Stimulated activated CD4-positive, alpha-beta T cell treated with anti-CD3 and anti-CD28 coated beads, Interleukin-1b, Interleukin-23, amount 100 ng/mL, for 48 hours (primary cell): Measurements from ENCODE around the gene CPEB2.
A peak's percentile ranks its signal among the peaks of the same experiment; 100 is the strongest.
"Not testable (repeated sequence)": the region's sequence is repeated elsewhere in the genome, so short reads cannot be mapped to it uniquely, and the experiment has no call there.

Experiments used
- DNase-seq: peaks from one replicate; pipeline ENCODE4 v3.0.0-alpha.2; 2020

CPEB2 gene

DNA sequence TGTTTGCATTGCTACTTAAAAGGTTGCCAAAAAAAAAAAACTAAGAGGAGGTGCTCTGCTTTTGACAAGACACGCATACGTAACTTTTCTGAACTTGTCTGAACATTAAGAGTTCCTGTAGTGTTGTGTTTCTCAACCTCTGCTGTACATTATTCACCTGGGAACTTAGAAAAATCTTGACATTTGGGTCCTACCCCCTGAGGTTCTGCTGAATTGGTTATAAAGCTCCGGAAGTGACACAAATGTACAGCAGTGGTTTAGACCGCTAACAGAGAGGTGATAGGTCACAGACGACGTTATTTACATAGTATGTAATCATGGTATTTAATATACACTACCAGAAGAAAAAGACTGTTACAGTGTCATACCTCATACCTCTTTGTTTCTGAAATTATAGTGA, 61.1 kb downstream of the CPEB2 start:
- DNase-seq, result no peak

DNA sequence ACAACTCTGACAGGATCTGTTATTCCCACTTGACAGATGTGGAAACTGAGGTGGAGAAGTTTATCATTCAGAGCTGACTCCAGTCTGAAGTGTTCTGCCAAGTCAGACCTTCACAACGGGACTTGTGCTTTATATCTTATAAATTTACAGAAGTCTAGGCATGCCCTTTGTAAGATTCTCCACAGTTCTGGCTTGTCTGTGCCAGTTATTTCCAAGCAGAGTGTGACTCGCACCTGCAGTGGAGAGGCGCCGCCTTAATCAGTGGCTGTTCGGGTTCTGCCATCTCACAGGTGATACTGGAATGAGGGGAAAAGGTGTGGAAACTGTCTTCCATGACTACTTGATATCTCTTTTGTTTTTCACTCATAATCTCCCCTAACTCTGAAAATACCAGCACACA, 63.2 kb downstream of the CPEB2 start:
- no peak for DNase-seq

DNA sequence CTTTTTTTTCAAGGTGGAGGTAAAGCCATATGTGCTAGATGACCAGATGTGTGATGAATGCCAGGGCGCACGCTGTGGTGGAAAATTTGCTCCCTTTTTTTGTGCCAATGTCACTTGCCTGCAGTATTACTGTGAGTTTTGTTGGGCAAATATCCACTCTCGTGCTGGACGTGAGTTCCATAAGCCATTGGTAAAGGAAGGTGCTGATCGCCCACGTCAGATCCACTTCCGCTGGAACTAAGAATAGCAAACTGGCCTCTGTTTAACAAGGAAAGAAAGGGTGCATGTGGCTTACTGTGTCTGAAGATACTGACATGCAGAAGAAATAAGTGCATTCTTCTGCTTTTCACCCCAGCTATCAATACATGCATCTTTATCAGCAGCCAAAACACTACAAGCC, 63.9 kb downstream of the CPEB2 start:
- DNase-seq, result no peak

DNA sequence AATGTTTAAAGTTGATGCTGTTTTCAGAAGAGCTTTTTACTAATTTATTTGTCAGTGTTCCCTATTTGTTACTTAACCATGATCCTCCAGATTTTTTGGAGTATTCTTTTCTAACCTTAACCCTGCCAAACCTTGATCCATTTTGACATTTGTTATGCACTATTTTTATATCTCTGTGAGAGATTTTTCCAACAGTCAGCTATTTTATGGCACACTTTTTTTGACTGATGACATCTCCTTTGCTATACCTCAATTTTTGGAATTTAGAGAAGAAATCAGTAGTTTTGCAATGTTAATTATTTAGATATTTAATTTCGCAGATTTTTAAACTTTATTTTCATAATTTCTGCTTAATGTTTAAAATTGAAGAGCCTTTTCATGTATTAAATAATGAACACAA, 66.0 kb downstream of the CPEB2 start:
- DNase-seq, result no peak

DNA sequence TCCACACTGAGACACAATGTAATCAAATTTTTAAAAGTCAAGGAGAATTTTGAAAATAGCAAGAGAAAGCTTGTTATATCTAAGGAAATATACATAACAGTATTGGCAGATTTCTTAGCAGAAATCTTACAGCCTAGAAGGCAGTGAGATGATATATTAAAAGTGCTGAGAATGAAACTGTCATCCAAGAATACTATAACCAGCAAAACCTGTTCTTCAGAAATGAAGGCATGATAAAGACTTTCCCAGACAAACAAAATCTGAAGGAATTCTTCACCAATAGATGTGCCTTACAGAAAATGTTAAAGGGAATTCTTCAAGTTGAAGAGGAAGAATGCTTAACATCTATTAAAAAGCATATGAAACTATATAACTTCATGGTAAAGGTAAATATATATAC, 73.6 kb downstream of the CPEB2 start:
- DNase-seq, result no peak

DNA sequence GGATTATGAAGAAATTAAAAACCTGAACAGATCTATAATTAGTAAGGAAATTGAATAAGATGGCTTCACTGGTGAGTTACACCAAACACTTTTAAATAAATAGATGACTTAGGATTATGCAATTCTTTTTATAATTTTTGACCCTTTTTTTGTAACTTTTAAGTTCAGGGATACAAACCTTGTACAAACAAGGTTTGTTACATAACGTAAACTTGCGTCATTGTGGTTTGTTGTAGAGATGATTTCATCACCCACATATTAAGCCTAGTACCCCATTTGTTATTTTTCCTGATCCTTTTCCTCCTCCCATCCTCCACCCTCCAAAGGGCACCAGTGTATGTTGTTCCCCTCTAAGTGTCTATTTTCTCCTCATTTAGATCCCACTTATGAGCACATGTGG, 75.7 kb downstream of the CPEB2 start:
- DNase-seq, result no peak

DNA sequence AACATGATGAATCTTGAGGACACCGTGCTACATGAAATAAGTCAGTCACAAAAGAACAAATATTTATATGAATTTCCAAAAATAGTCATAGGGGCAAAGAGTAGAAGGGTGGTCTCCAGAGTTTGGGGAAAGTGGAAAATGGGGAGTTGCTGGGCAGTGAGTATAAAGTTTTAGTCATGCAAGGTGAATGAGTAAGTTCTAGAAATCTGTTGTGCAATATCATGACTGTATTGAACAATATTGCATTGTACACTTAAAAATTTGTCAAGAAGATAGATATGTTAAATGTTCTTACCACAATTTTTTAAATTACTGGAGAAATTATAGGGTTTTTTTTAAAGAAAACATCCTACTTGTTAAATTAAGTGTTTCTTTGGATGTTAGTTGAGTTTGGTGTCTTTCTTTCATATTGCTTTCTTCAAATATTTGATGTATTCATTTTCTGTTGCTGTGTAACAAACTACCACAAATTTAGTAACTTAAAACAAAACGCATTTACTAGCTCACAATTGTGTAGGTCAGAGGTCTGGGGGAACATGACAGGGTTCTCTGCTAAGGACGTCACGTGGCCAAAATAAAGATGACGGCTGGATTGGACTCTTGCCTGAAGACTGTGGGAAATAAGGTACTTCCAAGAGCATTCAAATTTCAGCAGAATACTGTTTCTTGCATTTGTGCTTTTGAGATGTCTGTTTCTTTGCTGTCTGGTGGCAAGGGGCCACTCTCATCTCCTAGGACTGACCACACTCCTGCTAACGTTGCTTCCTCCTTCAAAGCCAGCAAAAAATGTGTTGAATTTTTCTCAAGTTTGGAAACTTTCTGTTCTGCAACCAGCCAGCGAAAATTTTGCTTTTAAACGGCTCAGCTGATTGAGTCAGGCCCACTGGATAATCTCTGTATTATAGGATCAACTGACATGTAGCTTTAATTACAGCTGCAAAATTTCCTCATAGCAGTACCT, 76.7 kb downstream of the CPEB2 start:
- no peak for DNase-seq

DNA sequence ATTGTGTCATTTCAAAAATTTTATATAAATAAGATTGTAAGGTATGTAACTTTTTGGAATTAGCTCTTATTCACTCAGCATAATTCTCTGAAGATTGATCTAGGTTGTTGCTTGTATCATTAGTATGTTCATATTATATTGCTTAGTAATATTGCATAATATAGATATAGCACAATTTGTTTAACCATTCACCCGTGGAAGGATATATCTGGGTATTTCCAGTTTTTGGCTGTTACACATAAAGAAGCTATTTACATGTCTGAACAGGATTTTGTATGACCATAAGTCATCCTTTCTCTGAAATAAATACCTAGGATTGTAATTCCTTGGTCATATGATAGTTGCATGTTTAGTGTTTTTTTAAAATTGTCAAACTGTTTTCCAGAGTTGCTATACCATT, 82.5 kb downstream of the CPEB2 start:
- DNase-seq, result no peak

DNA sequence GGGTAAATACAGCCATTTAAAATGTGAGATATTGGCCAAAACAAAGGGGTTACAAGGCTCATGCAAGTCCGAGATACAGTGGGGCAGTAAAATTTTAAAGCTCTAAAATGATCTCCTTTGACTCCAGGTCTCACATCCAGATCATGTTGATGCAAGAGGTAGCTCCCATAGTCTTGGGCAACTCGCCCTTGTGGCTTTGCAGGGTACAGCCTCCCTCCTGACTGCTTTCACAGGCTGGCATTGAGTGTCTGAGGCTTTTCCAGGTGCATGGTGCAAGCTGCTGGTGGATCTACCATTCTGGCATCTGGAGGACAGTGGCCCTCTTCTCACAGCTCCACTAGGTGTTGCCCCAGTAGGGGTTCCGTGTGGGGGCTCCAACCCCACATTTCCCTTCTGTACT, 83.5 kb downstream of the CPEB2 start:
- not testable (repeated sequence) for DNase-seq

DNA sequence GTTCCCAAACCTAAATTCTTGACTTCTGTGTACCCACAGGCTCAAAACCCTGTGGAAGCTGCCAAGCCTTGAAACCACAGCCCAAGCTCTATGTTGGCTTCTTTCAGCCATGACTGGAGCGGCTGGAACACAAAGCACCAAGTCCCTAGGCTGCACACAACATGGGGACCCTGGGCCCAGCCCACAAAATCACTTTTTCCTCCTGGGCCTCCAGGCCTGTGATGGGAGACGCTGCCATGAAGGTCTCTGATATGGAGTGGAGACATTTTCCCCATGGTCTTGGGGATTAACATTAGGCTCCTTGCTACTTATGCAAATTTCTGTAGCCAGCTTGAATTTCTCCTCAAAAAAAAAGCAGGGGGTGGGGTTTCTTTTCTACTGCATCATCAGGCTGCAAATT, 84.0 kb downstream of the CPEB2 start:
- not testable (repeated sequence) for DNase-seq

DNA sequence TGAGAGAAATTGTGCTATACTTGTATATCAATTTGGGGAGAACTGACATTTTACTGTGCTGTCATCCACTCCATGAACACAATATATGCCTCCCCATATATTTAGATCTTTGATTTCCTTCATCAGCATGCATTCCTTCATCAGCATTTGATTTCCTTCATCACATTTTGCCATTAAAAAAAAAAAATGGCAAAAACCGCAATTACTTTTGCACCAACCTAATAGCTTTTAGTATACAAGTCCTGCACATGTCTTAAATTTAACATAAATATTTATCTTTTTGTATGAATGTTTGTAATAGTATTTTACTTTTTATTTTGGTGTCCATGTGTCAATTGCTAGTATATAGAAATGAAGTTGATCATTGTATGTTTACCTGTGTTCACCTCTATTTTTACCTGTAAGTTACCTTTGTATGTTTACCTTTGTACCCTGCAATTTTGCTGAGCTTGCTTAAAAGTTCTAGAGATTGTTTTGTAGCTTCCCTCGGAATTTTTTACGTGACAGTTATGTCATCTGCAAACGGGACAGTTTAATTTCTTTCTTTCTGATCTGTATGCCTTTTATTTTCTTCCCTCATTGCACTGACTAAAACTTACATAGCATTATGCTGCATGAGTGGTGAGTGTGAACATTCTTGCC, 86.2 kb downstream of the CPEB2 start:
- DNase-seq, result no peak

DNA sequence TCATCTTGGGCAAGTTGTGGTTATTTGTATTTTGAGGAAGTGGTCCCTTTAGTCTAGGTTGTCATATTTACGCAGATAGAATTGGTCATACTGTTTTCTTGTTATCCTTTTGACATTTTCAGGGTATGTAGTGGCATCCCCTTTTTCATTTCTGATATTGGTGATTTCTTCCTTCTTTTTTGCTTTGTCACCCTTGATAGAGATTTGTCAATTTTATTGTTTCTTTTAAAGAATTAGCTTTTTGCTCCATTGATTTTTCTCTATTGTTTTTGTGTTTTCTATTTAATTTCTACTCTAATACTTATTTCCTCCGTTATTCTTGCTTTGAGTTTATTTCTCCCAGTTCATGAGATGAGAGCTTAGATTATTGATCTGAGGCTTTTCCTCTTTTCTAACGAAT, 87.7 kb downstream of the CPEB2 start:
- no peak for DNase-seq

DNA sequence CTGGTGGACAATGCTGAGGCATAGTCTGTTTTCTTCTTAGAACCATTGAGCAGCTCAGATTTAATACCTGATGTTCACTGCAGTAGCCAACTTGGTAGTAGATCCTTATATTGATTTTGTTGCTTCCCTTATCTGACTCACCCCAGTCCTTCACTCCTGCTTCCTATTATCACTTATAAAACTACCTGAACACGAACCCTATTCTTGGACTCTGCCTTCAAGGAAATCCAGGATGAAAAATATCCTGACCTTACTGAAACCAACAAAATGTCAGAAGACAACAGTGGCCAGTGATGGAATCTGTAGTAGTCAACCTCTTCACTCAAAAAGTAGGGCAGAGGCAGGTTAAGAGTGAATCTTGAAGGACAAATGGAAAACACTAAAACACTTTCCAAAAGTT, 98.1 kb downstream of the CPEB2 start:
- DNase-seq, result no peak

DNA sequence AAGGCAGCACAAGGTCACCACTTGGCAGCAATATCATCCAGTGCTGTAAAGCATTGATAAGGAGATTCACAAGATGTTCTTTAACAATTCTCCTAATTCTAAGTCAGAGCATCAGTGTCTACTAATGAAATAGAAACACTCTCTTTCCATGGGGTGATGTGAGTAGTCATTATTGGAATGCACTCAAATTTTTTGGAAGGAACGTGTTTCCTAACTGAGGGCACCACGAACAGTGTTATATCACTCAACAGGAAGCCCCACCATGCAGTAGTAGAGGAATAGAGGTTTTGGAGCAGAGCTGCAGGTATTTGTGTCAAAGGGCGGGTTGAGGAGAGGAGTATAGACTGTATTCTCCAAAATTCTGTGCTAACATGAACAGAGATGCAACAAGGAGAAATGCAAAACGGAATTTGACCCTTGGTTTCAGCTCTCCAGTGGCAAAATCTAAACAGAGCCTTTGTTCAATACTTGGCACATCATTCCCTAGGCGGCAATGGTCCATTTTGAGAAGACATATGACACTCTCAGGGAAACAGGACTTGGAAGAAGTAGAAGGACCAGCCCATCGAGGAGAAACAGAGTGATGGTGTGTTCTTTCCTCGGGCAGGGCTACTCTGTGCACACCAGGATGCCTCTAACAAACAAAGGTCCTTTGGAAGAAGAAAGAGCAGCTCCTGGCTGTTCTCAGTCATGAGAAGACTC, 98.9 kb downstream of the CPEB2 start:
- no peak for DNase-seq

DNA sequence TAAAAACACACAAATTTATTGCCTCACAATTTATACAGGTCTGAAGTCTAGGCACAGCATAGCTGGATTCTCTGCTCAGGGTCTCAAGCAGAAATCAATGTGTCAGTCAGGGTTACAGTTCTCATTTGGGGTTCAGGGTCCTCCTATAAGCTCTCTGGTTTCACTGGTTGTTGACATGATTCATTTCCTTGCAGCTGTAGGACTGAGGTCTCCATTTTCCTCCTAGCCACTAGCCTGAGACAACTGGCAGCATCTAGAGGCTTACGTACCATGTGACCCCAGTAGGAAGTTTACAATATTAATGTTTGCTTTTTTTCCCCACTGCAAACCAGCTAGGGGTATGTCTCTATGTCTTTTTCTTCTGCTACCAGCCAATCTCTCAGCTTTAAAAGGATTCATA, 102.5 kb downstream of the CPEB2 start:
- DNase-seq, result no peak

DNA sequence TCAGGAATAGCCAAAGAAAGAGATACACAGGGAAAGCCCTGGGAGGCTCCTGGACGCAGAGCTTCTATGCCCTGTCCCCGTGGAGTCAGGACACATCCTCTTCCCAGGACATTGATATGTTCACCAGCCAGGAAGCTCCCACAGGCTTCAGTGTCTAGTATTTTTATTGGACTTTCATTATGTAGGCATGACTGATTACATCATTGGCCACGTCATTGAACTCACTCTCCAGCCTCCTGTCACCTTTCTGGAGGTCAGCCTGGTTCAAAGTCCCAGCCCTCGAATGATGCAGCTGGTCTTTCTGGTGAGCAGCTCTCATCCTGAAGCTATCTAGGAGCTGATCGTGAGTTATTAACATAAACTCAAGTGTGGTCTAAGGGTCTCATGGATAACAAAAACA, 104.1 kb downstream of the CPEB2 start:
- no peak for DNase-seq

DNA sequence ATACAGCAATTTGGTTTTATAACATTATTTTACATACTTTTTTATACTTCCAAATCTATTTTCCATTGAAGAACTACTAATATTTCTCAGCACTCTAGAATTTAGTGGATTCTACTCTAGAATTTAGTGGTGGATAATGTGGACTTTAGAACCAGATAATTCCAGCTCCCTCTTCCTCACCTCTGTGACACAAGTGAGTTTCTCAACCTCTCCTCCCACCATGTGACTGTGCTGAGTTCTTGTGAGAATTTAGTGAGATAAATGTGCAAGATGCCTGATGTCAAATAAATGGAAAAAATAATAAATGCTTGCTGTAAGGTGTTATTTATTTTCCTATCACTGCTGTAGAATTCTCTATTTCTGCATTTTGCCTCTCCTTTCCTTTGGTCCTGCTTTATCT, 107.3 kb downstream of the CPEB2 start:
- no peak for DNase-seq

DNA sequence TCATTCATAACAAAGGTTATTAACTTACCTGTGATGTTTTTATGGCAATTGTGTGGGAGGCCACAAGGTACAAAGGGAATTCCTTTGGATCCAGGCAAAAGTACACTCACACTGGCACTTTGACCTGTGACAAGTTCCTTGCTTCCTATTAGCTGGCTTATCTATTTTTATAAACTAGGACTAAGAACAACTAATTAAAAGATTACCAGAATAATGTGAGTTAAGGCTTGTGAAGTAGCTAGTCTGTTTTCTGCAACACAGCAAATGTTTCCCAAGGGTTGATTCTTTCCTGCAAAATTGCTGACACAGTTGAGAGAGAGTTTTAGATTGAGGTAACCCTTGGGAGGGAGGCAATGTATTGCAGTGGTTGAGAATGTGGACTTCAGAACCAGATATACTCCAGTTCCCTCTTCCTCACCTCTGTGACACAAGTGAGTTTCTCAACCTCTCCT, 107.9 kb downstream of the CPEB2 start:
- DNase-seq, result no peak

DNA sequence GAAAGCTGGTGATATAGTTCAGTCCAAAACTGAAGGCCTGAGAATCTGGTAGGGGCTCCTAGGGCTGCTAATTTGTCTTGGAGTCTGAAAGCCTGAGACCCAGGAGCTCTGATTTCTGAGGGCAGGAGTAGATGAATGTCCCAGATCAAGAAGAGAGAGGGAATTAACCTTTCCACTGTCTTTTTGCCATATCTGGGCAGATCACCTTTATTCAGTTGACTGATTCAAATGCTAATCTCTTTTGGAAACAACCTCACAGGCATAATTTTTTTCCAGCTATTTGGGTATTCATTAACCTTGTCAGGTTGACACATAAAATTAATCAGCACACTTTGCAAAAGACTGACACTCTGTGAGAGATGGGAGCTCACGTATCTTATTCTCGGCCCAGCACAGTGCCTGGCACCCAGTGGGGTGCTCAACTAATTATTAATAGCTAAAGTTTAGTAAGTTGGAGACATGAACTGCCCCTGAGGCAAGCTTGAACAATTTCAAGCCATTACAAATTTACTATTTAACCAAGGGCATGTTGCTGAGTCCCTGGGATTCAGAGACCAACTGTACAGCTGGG, 114.3 kb downstream of the CPEB2 start:
- no peak for DNase-seq

DNA sequence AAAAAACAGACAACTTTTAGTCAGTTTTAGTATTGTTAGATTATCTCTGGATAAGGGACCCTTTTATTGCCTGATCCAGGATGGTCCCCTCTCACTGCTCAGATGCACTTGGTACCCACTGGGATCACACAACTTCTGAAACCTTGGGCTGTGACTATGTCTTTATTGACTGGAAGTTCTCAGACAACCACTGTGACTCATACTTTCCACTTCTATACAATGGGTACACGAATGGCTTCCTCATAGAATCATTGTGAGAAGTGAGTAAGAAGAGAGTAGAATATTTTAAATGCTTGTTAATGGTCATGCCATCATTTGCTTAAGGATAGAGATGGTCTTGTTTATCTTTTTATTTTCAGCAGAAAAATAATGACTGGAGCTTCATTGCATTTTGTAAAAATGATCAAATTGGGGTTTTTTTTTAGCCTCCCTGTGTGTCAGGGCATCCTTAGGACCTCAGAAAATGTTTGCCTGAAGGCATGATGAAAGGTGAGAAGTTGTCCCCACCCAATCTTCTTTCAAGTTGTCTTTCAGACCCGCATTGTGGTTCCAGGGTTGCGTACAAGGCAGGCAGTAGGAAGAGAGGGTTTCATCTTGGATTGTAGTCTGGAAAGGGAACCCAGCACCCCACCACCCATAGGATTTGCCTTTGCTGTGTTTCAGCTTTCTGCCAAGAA, 115.1 kb downstream of the CPEB2 start:
- peak; percentile 14 for DNase-seq

DNA sequence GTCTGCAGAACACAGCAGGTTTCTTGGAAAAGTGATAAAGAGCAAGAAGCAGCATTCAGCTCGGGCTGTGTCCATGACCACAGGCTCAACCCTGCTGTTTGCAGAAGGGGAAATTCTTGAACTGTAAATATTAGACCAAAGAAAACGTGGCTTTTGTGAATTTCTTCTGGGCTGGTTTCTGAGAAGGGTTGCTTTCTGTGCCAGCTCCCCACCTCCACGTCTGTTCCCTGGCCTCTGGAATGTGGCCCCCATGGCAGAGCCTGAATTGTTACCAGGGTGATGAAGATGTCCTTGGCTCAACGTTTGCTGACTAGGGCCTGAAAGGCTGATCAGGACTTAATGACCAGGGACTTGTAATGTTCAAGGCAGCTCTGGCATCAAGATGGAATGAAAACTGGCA, 116.0 kb downstream of the CPEB2 start:
- DNase-seq, result no peak
